Measurements from ENCODE around the gene PDZRN3.

PDZRN3 gene

GRCh38 chr3:73513260-73513659 lies 111.5 kb downstream of the PDZRN3 start:
- no peak for DNase-seq

- DNase-seq: no peak
These were observed 112.9 kb downstream of the PDZRN3 start for GRCh38 chr3:73511571-73512525.

- DNase-seq: no peak
These were observed 114.0 kb downstream of the PDZRN3 start for GRCh38 chr3:73510784-73511183.

GRCh38 chr3:73510334-73510733 lies 114.4 kb downstream of the PDZRN3 start:
- no peak for DNase-seq

GRCh38 chr3:73509816-73510215 lies 114.9 kb downstream of the PDZRN3 start:
- DNase-seq: no peak

GRCh38 chr3:73509066-73509465 lies 115.7 kb downstream of the PDZRN3 start:
- DNase-seq: no peak

- DNase-seq: peak; percentile 68
These were observed 116.3 kb downstream of the PDZRN3 start for GRCh38 chr3:73508330-73508954.

- no peak for DNase-seq
These were observed 119.9 kb downstream of the PDZRN3 start for GRCh38 chr3:73504852-73505251.

- DNase-seq: no peak
These were observed 120.5 kb downstream of the PDZRN3 start for GRCh38 chr3:73504239-73504638.

- peak; percentile 26 for DNase-seq
These were observed 121.0 kb downstream of the PDZRN3 start for GRCh38 chr3:73503781-73504180.

- DNase-seq: peak; percentile 87
These were observed 121.8 kb downstream of the PDZRN3 start for GRCh38 chr3:73502609-73503583.

GRCh38 chr3:73500321-73500720 lies 124.4 kb downstream of the PDZRN3 start:
- DNase-seq: peak; percentile 43

GRCh38 chr3:73499787-73500186 lies 125.0 kb downstream of the PDZRN3 start:
- peak; percentile 39 for DNase-seq

- DNase-seq: no peak
These were observed 125.7 kb downstream of the PDZRN3 start for GRCh38 chr3:73498764-73499622.

GRCh38 chr3:73497646-73498406 lies 126.9 kb downstream of the PDZRN3 start:
- DNase-seq: no peak

GRCh38 chr3:73493543-73494308 lies 131.0 kb downstream of the PDZRN3 start:
- DNase-seq: peak; percentile 80

GRCh38 chr3:73492186-73492585 lies 132.6 kb downstream of the PDZRN3 start:
- DNase-seq: no peak

- no peak for DNase-seq
These were observed 133.5 kb downstream of the PDZRN3 start for GRCh38 chr3:73491287-73491662.

GRCh38 chr3:73490453-73491286 lies 134.1 kb downstream of the PDZRN3 start:
- peak; percentile 40 for DNase-seq
